H1 (cell line): ENCODE measurements around the gene MACROD2. TPM values are rescaled to one million over a fixed set of nuclear protein-coding genes. Genes with fewer than 3 reads are reported as not detected.

Experiments
- MAFK ChIP-seq: IDR thresholded peaks from 2 replicates; pipeline ENCODE4 v1.6.1; 2012; ENCODE audit warnings: low read depth, mild to moderate bottlenecking, improper control_type of control experiment, low read length
- POLR2AphosphoS5 ChIP-seq: IDR thresholded peaks from 2 replicates; pipeline ENCODE4 v1.6.1; 2011; ENCODE audit warnings: low read depth, low read length
- polyA plus RNA-seq, 7 experiments: library from polyadenylated mRNA; depleted of rRNA in 3 of 7; stranded (reverse) in 5 of 7; unstranded in 2 of 7; fragments of >200 nt in 5 of 7; fragments of 200-250 nt in 2 of 7; gene quantifications; 1 replicate in 5 of 7; 2 replicates in 1 of 7; 4 replicates in 1 of 7; pipeline versions ENCODE4 v1.2.1 to v1.2.3, GENCODE V29; 2011 to 2013; ENCODE audit warnings: missing spikeins in 2 of 7, mixed read lengths in 2 of 7
- total RNA-seq: library from RNA; stranded (reverse); fragmentation: NEBNext Ultra II Directional; extraction: Animal tissue kit (Norgen Biotek cat#: 25700); gene quantifications from 2 replicates; pipeline ENCODE4 v1.2.1, GENCODE V29; 2021

MACROD2 gene
- total and polyA plus RNA-seq, 2 of the 8 experiments (the other 6 are each of a cell fraction or from before 2014, with no cell fraction given) = 0.70 to 3.9 TPM

DNA sequence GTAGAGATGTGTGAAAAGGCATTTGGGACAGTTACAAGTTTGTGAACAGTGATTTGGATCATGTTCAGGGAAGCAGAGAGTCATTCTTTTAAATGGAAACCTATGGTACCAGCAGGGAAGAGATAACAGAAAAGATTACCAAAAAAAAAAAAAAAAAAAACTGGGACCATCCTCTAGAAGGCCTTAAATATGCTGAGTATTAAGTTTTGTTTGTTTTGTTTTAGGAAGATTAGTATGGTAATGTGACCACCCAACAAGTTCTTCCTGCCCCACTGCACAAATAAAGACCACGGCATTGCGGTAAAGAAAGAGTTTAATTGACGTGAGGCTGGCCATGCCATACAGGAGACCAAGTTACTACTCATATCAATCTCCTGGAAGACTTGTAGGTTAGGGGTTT lies 1631.8 kb downstream of the MACROD2 start (continued):
- TF ChIP-seq MAFK (no peak), POLR2AphosphoS5 (no peak)
